C4-2B (cell line): ENCODE data around the gene PROM1.

Experiments
- ZFX ChIP-seq: fragments of 450-650 bp; IDR thresholded peaks from 2 replicates; pipeline ENCODE4 v1.6.1; 2017
- TF ChIP-seq, protein P1 (sequence below): fragments of 450-650 bp; conservative IDR thresholded peaks from 2 replicates; pipeline ENCODE4 v1.5.1; 2017; ENCODE audit warnings: mild to moderate bottlenecking

DNA sequence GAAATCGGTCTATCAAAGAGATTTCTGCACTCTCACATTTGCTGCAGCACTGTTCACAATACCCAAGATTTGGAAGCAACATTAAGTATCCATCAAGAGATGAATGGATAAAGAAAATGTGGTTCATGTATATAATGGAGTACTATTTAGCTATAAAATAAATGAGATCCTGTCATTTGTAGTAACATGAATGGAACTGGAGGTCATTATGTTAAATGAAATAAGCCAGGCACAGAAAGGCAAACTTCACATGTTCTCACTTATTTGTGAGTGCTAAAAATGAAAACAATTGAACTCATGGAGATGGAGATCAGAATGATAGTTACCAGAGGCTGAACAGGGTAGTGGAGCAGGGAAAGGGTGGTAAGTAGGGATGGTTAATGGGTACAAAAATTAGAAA, 17.0 kb upstream of the PROM1 start:
- TF ChIP-seq, protein P1, sequence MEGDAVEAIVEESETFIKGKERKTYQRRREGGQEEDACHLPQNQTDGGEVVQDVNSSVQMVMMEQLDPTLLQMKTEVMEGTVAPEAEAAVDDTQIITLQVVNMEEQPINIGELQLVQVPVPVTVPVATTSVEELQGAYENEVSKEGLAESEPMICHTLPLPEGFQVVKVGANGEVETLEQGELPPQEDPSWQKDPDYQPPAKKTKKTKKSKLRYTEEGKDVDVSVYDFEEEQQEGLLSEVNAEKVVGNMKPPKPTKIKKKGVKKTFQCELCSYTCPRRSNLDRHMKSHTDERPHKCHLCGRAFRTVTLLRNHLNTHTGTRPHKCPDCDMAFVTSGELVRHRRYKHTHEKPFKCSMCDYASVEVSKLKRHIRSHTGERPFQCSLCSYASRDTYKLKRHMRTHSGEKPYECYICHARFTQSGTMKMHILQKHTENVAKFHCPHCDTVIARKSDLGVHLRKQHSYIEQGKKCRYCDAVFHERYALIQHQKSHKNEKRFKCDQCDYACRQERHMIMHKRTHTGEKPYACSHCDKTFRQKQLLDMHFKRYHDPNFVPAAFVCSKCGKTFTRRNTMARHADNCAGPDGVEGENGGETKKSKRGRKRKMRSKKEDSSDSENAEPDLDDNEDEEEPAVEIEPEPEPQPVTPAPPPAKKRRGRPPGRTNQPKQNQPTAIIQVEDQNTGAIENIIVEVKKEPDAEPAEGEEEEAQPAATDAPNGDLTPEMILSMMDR = no peak
- no peak for TF ChIP-seq ZFX
